Measurements from ENCODE around the gene PIP5KL1. TPM values are rescaled to one million over a fixed set of nuclear protein-coding genes. Genes with fewer than 3 reads are reported as not detected.

PIP5KL1 gene, protein sequence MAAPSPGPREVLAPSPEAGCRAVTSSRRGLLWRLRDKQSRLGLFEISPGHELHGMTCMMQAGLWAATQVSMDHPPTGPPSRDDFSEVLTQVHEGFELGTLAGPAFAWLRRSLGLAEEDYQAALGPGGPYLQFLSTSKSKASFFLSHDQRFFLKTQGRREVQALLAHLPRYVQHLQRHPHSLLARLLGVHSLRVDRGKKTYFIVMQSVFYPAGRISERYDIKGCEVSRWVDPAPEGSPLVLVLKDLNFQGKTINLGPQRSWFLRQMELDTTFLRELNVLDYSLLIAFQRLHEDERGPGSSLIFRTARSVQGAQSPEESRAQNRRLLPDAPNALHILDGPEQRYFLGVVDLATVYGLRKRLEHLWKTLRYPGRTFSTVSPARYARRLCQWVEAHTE
- total RNA-seq = under 1 TPM; 0.33 to 0.34 TPM

DNA sequence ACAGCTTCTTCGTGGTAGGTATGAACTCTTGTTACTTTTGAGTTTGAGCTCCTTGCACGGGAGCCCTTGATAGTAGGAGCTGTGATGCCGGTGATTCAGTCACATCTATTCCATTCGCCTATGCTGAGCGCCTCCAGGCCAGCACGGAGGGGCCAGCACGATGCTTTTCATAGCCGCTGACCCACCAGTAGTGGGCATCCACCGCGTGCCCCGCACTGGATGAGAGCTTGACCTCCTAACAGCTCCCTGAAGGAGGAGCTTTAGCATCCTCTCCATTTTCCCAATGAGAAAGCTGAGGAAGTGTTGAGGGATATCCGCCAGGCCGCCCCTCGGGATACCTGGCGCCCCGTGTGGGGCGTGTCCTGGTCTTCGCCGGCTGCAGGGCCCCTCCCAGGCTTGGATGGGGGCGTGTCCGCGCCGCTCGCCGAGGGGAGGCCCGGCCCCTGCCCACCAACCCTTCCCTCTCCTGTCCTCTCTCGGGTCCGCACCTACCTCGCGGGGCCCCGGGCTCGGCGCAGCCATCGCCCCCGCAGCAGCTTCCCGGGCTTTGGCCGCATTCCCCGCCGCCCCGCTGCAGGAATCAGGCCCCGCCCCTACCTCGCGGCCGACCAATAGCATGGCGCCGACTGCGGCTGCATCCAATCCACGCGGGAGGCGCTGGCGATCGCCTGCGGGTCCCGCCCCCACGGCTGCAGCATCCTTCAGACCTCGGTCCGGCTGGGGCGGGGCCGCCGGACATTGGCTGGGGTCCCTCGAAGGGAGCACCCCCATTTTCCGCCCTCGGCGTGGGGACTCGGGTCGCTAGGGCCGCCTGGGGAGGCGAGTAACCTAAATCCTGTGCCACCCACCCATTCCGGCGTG is at the start of gene PIP5KL1:
Gene PIP5KL1, minus strand, starts transcription at position 547 of the 861 bp plus-strand sequence. Its CDS starts 25 bp downstream, at position 522.

DNA sequence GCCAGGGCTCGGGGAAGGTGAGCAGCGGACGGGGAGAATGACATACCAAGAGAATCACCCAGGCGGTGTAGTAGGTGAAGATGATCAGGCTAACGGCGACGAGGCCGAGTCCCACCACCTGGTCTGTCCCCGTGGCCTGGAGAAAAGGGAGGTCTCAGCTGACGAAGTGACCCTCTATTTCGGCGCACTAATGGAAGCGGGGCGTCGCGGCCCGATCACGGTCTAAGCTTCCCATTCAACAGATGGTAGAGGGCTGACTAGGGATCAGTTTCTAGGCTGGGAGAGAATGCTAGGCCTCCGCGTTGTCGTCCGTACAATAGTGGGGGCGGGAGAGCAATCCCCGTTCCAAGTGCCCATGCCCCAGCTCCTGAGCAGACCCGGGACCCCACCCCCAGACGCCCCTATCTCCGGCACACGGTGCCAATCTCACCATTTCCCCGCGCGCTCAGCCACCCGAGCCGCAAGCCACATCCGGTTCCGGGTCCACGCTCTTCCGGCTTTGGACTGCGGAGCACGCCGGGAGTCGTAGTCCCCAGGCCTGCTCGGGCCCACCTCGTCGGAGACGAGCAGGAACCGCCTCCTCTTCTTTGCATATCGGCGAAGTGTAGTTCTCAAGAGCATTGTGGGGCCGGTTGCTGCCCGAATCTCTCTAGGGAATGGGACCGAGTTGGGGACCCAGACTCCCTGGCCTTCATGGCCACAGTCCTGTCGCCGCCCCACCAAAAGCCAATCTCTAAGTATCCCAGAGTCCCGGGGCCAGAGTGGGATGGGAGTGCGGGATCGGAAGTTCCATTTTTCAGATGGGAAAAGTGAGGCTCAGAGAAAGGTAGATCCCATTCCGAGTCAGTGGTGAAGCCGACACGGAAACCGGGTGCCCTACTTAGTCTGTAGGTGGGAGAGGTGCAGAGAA is 7.1 kb upstream of the PIP5KL1 start, which contains the start of gene DPM2:
Gene DPM2, minus strand, starts transcription at position 467 of the 910 bp plus-strand sequence. Its CDS starts 34 bp downstream, at position 433.

DNA sequence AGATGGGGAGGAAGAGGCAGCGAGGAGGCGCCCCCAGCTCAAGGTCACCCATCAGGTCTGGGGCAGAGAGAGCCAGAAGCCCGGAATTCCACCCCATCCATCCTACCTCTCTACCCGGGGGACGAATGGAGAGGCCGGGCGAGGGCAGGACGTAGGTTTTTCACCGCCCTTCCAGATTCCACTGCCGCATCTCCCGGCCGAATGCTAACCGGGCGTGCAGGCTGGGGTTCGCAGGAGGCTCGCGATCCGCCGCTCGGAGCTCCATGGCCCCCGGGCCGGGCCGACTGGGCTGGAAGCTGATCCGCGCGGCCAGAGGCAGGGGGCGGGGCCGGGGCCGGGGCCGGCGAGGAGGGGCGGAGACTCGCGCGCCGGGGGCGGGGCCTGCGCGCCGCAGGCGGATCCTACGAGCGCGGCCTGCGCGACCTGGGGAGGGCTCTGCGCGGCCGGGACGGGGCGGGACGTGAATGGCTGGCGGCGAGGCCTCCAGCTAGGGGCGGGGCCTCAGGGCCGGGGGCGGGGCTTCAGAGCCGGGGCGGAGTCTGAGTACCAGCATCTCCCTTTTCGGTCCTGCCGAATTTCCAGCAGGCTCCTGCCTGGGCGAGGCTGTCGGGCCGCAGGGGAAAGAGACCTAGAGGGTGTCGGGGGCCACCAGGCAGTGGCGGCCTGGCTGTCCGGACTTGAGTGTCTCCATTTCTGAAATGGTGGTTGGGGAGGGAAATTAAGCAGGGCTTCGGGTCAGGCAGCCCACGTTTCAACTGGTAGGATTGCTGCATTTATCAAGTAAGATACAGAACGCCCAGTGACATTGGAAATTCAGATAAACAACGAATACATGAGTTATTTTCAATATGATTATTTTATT is 13.6 kb downstream of the PIP5KL1 start, which contains the start of gene ST6GALNAC4:
Gene ST6GALNAC4, minus strand, starts transcription at position 322 of the 862 bp plus-strand sequence. CDS start 622 bp downstream, outside the sequence.

DNA sequence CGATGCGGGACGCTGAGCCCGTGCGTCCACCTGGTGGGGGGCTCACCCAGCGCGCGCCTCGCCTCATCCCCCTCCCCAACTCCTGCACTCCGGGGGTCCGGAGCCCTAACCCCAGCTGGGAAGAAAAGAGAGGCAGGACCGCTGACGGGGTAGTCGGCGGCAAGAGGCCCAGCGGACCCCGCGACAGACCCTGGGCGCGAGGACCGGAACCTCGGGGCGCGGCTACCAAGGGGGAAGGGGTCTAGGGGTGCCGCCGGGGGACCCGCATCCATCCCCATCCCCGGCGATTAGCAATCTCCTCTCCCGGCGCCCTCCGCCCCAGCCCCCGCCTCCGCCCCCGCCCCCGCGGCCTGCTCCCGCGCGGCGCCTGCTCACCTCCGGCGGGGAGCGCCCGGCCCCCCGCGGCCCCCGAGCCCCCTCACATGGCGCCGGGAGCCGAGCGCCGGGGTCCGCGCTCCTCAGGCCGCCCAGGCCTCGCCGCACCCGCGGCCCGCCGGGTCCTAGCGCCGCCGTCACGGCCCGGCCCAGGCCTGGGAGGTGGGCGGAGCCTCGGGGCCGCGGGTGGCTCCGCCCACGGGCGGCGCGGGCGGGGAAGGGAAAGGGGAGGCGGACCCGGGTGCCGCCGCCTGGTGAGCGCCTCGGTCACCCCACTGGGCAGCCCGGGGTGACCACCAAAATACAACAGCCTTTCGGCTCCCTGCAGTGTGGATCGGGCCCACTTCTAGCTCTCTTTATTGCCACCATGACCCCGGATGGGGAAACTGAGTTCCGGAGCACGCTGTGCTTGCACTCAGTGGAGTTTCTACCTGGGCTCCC is 31.2 kb downstream of the PIP5KL1 start, which contains the start of gene ST6GALNAC6:
Gene ST6GALNAC6, minus strand, starts transcription at position 476 of the 816 bp plus-strand sequence. CDS start 1,622 bp downstream, outside the sequence.

DNA sequence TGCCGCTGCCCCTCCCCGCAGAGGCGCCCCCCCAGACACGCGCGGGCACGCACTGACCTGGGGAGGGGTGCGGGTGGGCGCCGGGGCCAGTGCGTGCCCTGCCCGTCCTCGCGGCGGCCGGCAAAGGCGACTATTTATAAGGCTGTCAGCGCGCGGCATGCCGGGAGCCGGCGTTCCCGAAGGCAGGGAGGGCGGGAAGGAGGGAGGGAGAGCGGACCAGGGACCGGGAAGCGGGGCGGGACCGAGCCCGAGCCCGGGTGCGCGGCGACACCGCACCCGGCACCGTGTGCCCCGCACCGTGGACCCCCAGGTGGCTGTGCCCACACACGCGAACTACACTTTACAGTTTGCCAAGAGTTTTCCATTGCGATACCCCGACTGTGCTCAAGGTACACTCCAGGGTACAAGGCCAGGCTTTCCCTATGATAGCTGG is 53.0 kb downstream of the PIP5KL1 start, which contains the start of gene AK1:
Gene AK1, minus strand, starts transcription at position 110 of the 433 bp plus-strand sequence. CDS start 3,058 bp downstream, outside the sequence.

Other genes starting within 250 kb of the PIP5KL1 start
- gene CFAP157, start 223.8 kb downstream of the PIP5KL1 start, total RNA-seq = under 1 TPM in 1 of 2 donors, not detected in 1; under 0.01 TPM
- 10 to 100 TPM; 19.6 to 28.0 TPM for gene PTRH1, start 215.1 kb downstream of the PIP5KL1 start, total RNA-seq
- gene TTC16, start 214.7 kb downstream of the PIP5KL1 start, total RNA-seq = under 1 TPM in 1 of 2 donors, not detected in 1; under 0.01 TPM
- 1 to 10 TPM; 6.5 to 7.7 TPM for gene TOR2A, start 195.5 kb downstream of the PIP5KL1 start, total RNA-seq
- gene SH2D3C, start 152.1 kb downstream of the PIP5KL1 start, total RNA-seq = 1 to 10 TPM in 1 of 2 donors, under 1 TPM in 1; under 0.01 to 1.3 TPM
- 10 to 100 TPM; 32.3 to 44.3 TPM for gene CDK9, start 144.7 kb downstream of the PIP5KL1 start, total RNA-seq
- 10 to 100 TPM; 54.4 to 66.3 TPM for gene FPGS, start 127.9 kb downstream of the PIP5KL1 start, total RNA-seq
- 10 to 100 TPM; 11.4 to 19.3 TPM for gene ENG, start 76.1 kb downstream of the PIP5KL1 start, total RNA-seq
- 10 to 100 TPM; 42.0 to 53.9 TPM for gene AK1, start 53.1 kb downstream of the PIP5KL1 start, total RNA-seq
- gene ST6GALNAC6, start 31.2 kb downstream of the PIP5KL1 start, total RNA-seq = 10 to 100 TPM; 13.0 to 14.8 TPM
- gene ST6GALNAC4, start 13.7 kb downstream of the PIP5KL1 start, total RNA-seq = 1 to 10 TPM; 5.2 to 8.3 TPM
- 10 to 100 TPM; 12.0 to 18.3 TPM for gene DPM2, start 7.1 kb upstream of the PIP5KL1 start, total RNA-seq
- 10 to 100 TPM in 1 of 2 donors, 1 to 10 TPM in 1; 7.3 to 27.5 TPM for gene EEIG1, start 50.2 kb upstream of the PIP5KL1 start, total RNA-seq
- 1 to 10 TPM; 5.9 to 7.3 TPM for gene NAIF1, start 136.5 kb upstream of the PIP5KL1 start, total RNA-seq
- gene SLC25A25, start 137.5 kb upstream of the PIP5KL1 start, total RNA-seq = 10 to 100 TPM; 22.0 to 31.0 TPM
- 10 to 100 TPM; 63.3 to 82.3 TPM for gene PTGES2, start 197.0 kb upstream of the PIP5KL1 start, total RNA-seq
- gene LCN2, start 218.7 kb upstream of the PIP5KL1 start, total RNA-seq = not detected
- 10 to 100 TPM; 13.7 to 41.6 TPM for gene BBLN, start 229.5 kb upstream of the PIP5KL1 start, total RNA-seq

Measured in melanocyte of skin (primary cell).